ENCODE results near the gene PGLYRP4. TPM values are rescaled to one million over a fixed set of nuclear protein-coding genes. Genes with fewer than 3 reads are reported as not detected.

PGLYRP4 gene
- total RNA-seq, 2 donors from 2014 or later, result not detected

GRCh38 chr1:153346077-153346723 is 2.4 kb downstream of the PGLYRP4 start:
- ATAC-seq (peak; percentile 31), DNase-seq (no peak)
- no peaks in the 10 kb centered on the region for H3K9me3 ChIP-seq (ENCODE audit: control insufficient read depth, low read length, poor library complexity, severe bottlenecking)
- peak overlapping the region; percentile 85 for H3K4me3 Mint-ChIP-seq
- H3K36me3 Mint-ChIP-seq (ENCODE audit: low read depth), result no peaks in the 10 kb centered on the region
- peak overlapping the region; percentile 84 for H3K27ac Mint-ChIP-seq
- peaks cover 37% of the 10 kb centered on the region for H3K4me1 Mint-ChIP-seq
- peaks cover 47% of the 10 kb centered on the region for H3K27me3 Mint-ChIP-seq

GRCh38 chr1:153345187-153346076 is 3.2 kb downstream of the PGLYRP4 start:
- no peak for DNase-seq
- H3K27ac Mint-ChIP-seq, result peak overlapping the region; percentile 84
- H3K9me3 ChIP-seq (ENCODE audit: control insufficient read depth, low read length, poor library complexity, severe bottlenecking), result no peaks in the 10 kb centered on the region
- no peaks in the 10 kb centered on the region for H3K36me3 Mint-ChIP-seq (ENCODE audit: low read depth)
- H3K4me1 Mint-ChIP-seq, result peaks cover 41% of the 10 kb centered on the region
- peaks cover 49% of the 10 kb centered on the region for H3K27me3 Mint-ChIP-seq
- H3K4me3 Mint-ChIP-seq, result peak overlapping the region; percentile 85
- ATAC-seq, result peak; percentile 76

DNA sequence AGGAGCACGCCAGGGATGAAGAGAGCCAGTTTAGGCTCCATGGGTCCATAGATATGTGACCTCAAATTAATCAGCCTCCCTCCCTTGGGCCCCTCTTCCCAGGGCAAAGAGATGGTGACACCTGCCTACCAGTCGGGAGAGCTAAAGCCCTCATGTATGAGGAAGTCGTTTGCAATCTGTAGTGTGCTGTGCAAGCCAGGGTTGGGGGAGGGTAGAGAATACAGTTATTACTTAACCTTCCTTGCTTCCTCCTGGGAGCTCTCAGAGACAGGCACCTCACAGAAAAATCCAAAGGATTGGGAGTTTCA is 4.0 kb downstream of the PGLYRP4 start:
- Mint-ChIP-seq H3K4me1 (peaks cover 47% of the 10 kb centered on the region), H3K27me3 (peaks cover 49% of the 10 kb centered on the region), H3K4me3 (peak overlapping the region; percentile 85), H3K27ac (peak overlapping the region; percentile 67), H3K36me3 (ENCODE audit: low read depth) (no peaks in the 10 kb centered on the region)
- DNase-seq (no peak), ATAC-seq (no peak)
- no peaks in the 10 kb centered on the region for H3K9me3 ChIP-seq (ENCODE audit: control insufficient read depth, low read length, poor library complexity, severe bottlenecking)

- H3K9me3 ChIP-seq (ENCODE audit: control insufficient read depth, low read length, poor library complexity, severe bottlenecking), result no peaks in the 10 kb centered on the region
- DNase-seq, result no peak
- Mint-ChIP-seq H3K27me3 (peaks cover 43% of the 10 kb centered on the region), H3K4me3 (peak overlapping the region; percentile 85), H3K27ac (peak overlapping the region; percentile 67), H3K4me1 (peaks cover 51% of the 10 kb centered on the region), H3K36me3 (ENCODE audit: low read depth) (no peaks in the 10 kb centered on the region)
- no peak for ATAC-seq
Observed at GRCh38 chr1:153343811-153344717, 4.6 kb downstream of the PGLYRP4 start.

DNA sequence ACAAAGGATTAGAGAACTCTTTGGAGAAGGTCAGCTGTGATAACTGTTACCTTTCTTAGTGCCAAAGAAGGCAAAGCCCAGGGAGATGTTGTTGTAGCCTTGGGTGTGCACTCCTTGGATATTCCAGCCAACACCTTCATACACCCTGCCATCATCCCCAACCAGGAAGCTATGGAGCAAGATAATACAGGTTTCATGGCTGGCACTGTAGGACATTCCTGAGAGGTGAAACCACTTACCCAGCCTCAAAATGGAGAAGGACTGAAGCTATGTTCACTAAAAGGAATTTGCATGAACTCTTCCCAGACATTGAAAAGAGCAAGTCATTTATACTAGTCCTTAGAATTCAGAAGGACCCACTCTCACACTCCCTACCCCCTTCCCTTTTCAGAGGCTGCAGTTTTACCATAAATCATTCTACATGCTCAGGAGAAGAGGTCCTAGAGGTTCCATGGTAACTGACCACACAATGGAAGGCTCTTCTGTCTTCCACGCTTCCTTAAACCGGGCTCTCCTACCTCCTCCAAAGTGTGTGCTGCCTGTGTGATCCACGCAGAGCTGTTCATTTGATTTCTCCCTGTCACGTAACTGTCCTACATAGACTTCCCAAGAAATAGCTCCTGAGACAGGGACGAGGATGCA is 5.5 kb downstream of the PGLYRP4 start:
- DNase-seq, result no peak
- H3K36me3 Mint-ChIP-seq (ENCODE audit: low read depth), result no peaks in the 10 kb centered on the region
- peaks cover 36% of the 10 kb centered on the region for H3K27me3 Mint-ChIP-seq
- H3K4me1 Mint-ChIP-seq, result peaks cover 49% of the 10 kb centered on the region
- H3K9me3 ChIP-seq (ENCODE audit: control insufficient read depth, low read length, poor library complexity, severe bottlenecking), result no peaks in the 10 kb centered on the region
- H3K4me3 Mint-ChIP-seq, result peak overlapping the region; percentile 69
- no peak for ATAC-seq
- H3K27ac Mint-ChIP-seq, result peak overlapping the region; percentile 67

DNA sequence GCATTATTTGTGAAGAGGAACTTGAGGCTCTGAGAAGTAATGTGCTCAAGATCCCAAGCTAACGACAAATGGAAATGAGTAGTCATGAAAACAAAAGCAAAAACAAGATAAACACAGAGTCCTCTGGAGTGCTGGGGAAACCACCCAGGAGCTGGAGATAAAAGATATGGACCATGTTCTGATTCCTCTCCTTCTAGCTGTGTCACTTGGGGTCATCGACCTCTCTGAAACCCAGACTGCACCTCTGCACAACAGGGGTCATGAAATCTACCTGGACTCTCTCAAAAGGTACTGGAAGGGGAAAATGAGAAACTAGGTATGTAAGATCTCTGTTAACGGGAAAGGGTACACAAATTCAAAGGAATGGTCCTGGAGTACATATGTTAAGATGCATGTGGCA is 6.5 kb downstream of the PGLYRP4 start:
- peaks cover 27% of the 10 kb centered on the region for H3K27me3 Mint-ChIP-seq
- ATAC-seq, result no peak
- H3K4me1 Mint-ChIP-seq, result peaks cover 47% of the 10 kb centered on the region

DNA sequence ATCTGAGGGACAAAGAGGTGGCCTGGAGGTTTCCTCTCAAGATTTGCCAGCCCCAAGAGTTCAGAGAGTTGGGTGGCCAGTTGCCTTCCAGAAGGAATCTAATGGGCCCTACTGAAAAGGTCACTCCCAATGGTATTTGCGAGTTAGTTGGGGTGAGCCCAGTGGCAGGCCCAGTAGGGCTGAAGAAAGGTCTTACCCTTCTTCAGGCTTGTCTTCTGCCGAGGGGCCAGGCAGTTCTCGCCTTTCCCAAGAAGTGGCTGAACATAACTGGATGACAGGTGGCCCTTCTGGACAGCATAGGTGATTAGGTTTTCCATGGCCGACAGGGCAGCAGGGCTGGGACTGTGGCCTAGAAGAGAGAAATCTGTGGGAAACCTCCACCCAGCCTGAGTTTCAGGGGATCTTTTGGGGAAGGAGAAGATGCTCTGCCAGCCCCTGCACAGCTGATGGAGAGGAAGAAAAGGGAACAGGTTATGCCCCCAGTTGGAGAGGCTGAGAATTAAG is 7.2 kb downstream of the PGLYRP4 start:
- peaks cover 44% of the 10 kb centered on the region for H3K4me1 Mint-ChIP-seq
- H3K27me3 Mint-ChIP-seq, result peaks cover 20% of the 10 kb centered on the region

More for the DNA sequence above, 6.5 kb downstream of the PGLYRP4 start:
- no peaks in the 10 kb centered on the region for H3K9me3 ChIP-seq (ENCODE audit: control insufficient read depth, low read length, poor library complexity, severe bottlenecking)
- no peak for DNase-seq
- Mint-ChIP-seq H3K27ac (no peak overlapping the region), H3K4me3 (no peak overlapping the region), H3K36me3 (ENCODE audit: low read depth) (no peaks in the 10 kb centered on the region)

GRCh38 chr1:153340356-153340755 is 8.3 kb downstream of the PGLYRP4 start:
- no peak overlapping the region for H3K27ac Mint-ChIP-seq
- no peaks in the 10 kb centered on the region for H3K9me3 ChIP-seq (ENCODE audit: control insufficient read depth, low read length, poor library complexity, severe bottlenecking)
- ATAC-seq (no peak), DNase-seq (no peak)
- H3K36me3 Mint-ChIP-seq (ENCODE audit: low read depth), result no peaks in the 10 kb centered on the region
- no peak overlapping the region for H3K4me3 Mint-ChIP-seq
- H3K27me3 Mint-ChIP-seq, result peaks cover 19% of the 10 kb centered on the region
- peaks cover 33% of the 10 kb centered on the region for H3K4me1 Mint-ChIP-seq

More for the DNA sequence above, 7.2 kb downstream of the PGLYRP4 start:
- Mint-ChIP-seq H3K27ac (no peak overlapping the region), H3K36me3 (ENCODE audit: low read depth) (no peaks in the 10 kb centered on the region), H3K4me3 (no peak overlapping the region)
- no peak for DNase-seq
- no peak for ATAC-seq
- H3K9me3 ChIP-seq (ENCODE audit: control insufficient read depth, low read length, poor library complexity, severe bottlenecking), result no peaks in the 10 kb centered on the region

- peaks cover 30% of the 10 kb centered on the region for H3K4me1 Mint-ChIP-seq
- H3K9me3 ChIP-seq (ENCODE audit: control insufficient read depth, low read length, poor library complexity, severe bottlenecking), result no peaks in the 10 kb centered on the region
- ATAC-seq (peak; percentile 44), DNase-seq (no peak)
- H3K4me3 Mint-ChIP-seq, result no peak overlapping the region
- peaks cover 19% of the 10 kb centered on the region for H3K27me3 Mint-ChIP-seq
- H3K27ac Mint-ChIP-seq, result no peak overlapping the region
- H3K36me3 Mint-ChIP-seq (ENCODE audit: low read depth), result no peaks in the 10 kb centered on the region
Observed at GRCh38 chr1:153339802-153340201, 8.8 kb downstream of the PGLYRP4 start.

DNA sequence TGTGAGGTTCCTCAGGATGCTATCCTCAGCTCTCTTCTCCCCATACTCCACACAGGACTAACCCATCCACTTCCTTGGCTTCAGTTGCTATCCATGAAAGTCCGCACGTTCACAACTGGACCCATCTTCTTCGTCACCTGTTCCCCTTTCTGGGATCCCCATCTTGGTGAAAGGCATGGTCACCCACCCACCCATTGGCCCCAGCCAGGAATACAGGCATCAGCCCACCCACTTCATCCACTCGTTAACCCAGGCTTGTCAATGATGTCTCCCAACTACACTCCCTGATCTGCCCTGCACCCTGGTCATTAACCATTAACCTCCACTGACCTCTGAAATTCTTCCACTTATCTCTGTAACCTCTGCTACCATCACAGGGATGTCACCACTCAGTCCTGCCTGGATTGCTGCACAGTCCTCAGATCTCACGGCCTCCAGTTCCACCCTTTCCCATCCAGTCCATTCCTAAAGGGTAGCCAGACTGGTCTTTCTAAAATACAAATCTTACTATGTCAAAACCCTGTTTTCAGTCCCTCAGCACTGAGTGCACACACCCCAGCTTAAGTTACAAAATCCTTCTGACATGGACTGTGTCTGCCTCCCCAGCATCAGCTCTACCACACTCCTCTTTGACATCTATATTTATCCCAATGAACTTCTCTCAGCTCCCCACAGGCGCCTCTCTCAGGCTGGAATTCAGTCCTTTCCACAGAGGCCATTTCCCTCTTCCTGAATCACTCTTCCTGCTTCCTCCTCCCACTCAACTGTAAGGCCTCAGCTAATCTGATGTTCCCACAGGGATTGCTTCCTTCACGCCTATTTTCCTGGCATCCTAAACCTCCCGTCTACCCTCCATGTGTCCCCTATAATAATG is 10.4 kb downstream of the PGLYRP4 start:
- DNase-seq, result no peak
- no peaks in the 10 kb centered on the region for H3K36me3 Mint-ChIP-seq (ENCODE audit: low read depth)
- no peak overlapping the region for H3K4me3 Mint-ChIP-seq
- ATAC-seq, result no peak
- peaks cover 14% of the 10 kb centered on the region for H3K27me3 Mint-ChIP-seq
- no peak overlapping the region for H3K27ac Mint-ChIP-seq
- peaks cover 17% of the 10 kb centered on the region for H3K4me1 Mint-ChIP-seq
- H3K9me3 ChIP-seq (ENCODE audit: control insufficient read depth, low read length, poor library complexity, severe bottlenecking), result no peaks in the 10 kb centered on the region

DNA sequence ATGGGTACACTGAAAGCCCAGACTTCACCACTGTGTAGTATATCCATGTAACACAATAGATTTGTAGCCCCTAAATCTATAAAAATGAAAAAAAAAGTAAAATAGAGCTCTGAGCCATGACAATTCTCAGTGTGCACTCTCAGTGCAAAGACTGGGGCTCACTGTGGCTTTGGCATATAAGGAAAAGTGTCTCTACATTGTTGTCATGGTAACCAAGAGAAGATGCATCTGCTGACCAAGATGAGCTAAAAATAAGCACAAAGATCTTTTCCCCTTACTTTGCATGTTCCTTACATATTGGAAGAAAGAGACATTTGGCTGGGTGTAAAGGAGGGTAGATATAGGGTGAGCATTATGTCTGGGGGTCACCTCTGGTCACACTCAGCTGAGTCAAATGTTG is 12.0 kb downstream of the PGLYRP4 start:
- peak overlapping the region; percentile 27 for H3K27ac Mint-ChIP-seq
- H3K4me3 Mint-ChIP-seq, result no peak overlapping the region
- H3K4me1 Mint-ChIP-seq, result peaks cover 15% of the 10 kb centered on the region
- H3K27me3 Mint-ChIP-seq, result peaks cover 6% of the 10 kb centered on the region
- no peaks in the 10 kb centered on the region for H3K9me3 ChIP-seq (ENCODE audit: control insufficient read depth, low read length, poor library complexity, severe bottlenecking)
- H3K36me3 Mint-ChIP-seq (ENCODE audit: low read depth), result no peaks in the 10 kb centered on the region
- no peak for ATAC-seq
- no peak for DNase-seq

DNA sequence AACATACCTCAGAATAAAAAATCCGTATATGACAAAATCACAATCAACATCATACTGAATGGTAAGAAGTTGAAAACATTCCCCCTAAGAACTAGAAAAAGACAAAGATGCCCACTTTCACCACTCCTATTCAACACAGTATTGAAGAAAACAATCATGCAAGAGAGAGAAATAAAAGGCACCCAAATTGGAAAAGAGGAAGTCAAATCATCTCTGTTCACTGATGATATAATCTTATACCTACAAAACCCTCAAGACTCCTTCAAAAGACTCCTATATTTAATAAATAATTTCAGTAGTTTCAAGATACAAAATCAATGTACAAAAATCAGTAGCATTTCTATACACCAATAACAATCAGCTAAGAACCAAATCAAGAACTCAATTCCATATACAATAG is 14.7 kb downstream of the PGLYRP4 start:
- no peak for DNase-seq
- no peaks in the 10 kb centered on the region for H3K9me3 ChIP-seq (ENCODE audit: control insufficient read depth, low read length, poor library complexity, severe bottlenecking)
- peaks cover 4% of the 10 kb centered on the region for H3K36me3 Mint-ChIP-seq (ENCODE audit: low read depth)
- no peaks in the 10 kb centered on the region for H3K4me1 Mint-ChIP-seq
- H3K27ac Mint-ChIP-seq, result no peak overlapping the region
- ATAC-seq, result no peak
- no peaks in the 10 kb centered on the region for H3K27me3 Mint-ChIP-seq
- no peak overlapping the region for H3K4me3 Mint-ChIP-seq
